ENCODE data around the gene HTT-AS.

The HTT-AS gene

GRCh38 chr4:3087115-3087797 is 12.9 kb upstream of the HTT-AS start:
- Histone ChIP-seq H3K27ac (no peak overlapping the region), H3K4me3 (ENCODE audit: low read depth, low read length) (no peak overlapping the region), H3K36me3 (replicated peaks) (no peaks in the 10 kb centered on the region), H3K27me3 (replicated peaks) (no peaks in the 10 kb centered on the region)
- in situ Hi-C loops (cut with HindIII; ENCODE audit: low pct_ligation_motif_present, low sequenced_read_pairs) = no loop called here
- DNase-seq = no peak
- no peak for TF ChIP-seq CTCF (IDR thresholded peaks at IDR 0.05; ENCODE audit: low read depth, low read length, missing control alignments)

DNA sequence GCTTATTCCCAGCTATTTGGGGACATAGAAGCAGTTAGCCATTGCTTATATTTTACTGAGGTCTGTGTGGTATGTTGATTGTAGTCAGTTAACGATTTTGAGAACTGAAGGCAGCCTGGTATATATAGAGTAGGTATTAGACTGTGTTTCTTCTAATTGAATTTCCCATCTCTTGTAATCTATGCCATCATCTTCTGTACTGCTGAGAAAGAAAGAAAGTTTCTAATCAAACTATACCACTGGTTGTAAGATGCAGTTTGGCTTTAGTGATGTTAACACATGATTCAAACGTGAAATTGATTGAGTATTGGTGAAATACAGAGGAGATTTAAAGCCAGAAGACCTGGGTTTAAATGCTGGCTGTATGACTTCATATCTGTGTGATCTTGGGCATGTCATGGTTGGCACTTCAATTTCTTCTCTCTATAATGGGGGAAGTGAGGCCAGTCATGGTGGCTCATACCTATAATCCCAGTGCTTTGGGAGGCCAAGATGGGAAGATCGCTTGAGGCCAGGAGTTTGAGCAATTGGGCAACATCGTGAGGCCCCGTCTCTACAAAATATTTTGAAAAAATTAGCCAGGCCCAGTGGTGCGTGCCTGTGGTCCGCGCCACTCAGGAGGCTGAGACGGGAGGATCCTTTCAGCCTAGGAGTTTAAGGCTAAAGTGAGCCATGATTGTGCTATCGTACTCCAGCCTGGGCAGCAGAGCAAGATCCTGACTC is 11.8 kb upstream of the HTT-AS start:
- Histone ChIP-seq H3K36me3 (replicated peaks) (no peaks in the 10 kb centered on the region), H3K4me3 (ENCODE audit: low read depth, low read length) (no peak overlapping the region), H3K27ac (no peak overlapping the region), H3K27me3 (replicated peaks) (no peaks in the 10 kb centered on the region)
- DNase-seq = no peak
- TF ChIP-seq CTCF (IDR thresholded peaks at IDR 0.05; ENCODE audit: low read depth, low read length, missing control alignments) = no peak
- in situ Hi-C loops (cut with HindIII; ENCODE audit: low pct_ligation_motif_present, low sequenced_read_pairs) = no loop called here

GRCh38 chr4:3083732-3084131 is 9.4 kb upstream of the HTT-AS start:
- H3K36me3 ChIP-seq (replicated peaks) = no peaks in the 10 kb centered on the region
- no peaks in the 10 kb centered on the region for H3K27me3 ChIP-seq (replicated peaks)
- H3K27ac ChIP-seq = no peak overlapping the region
- in situ Hi-C loops (cut with HindIII; ENCODE audit: low pct_ligation_motif_present, low sequenced_read_pairs) = no loop called here
- no peak for DNase-seq
- TF ChIP-seq CTCF (IDR thresholded peaks at IDR 0.05; ENCODE audit: low read depth, low read length, missing control alignments) = no peak
- H3K4me3 ChIP-seq (ENCODE audit: low read depth, low read length) = no peak overlapping the region

DNA sequence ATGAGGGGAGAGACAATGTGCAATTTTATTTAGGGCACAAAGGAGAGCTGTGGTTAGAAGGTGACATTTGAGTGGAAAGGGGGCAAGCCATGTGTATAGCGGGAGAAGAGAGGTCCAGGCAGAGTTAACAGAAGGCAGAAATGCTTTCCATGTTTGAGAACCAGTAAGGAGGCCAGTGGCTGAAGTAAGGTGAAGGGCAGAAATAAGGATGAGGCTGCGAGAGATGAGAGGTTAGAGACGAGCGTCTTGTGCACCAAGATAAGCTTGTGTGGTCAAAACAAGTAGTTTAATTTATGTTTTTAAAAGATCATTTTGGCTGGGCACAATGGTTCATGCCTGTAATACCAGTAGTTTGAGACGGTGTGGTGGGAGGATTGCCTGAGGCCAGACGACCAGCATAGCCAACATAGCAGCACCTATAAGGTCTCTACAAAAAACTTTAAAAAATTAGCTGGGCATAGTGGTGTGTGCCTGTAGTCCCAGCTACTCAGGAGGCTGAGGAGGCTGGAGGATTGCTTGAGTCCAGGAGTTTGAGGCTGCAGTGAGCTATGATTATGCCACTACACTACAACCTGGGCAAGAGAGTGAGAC is 8.7 kb upstream of the HTT-AS start:
- Histone ChIP-seq H3K4me3 (ENCODE audit: low read depth, low read length) (no peak overlapping the region), H3K27me3 (replicated peaks) (no peaks in the 10 kb centered on the region), H3K36me3 (replicated peaks) (no peaks in the 10 kb centered on the region), H3K27ac (no peak overlapping the region)
- in situ Hi-C loops (cut with HindIII; ENCODE audit: low pct_ligation_motif_present, low sequenced_read_pairs) = no loop called here
- DNase-seq = no peak
- TF ChIP-seq CTCF (IDR thresholded peaks at IDR 0.05; ENCODE audit: low read depth, low read length, missing control alignments) = no peak

DNA sequence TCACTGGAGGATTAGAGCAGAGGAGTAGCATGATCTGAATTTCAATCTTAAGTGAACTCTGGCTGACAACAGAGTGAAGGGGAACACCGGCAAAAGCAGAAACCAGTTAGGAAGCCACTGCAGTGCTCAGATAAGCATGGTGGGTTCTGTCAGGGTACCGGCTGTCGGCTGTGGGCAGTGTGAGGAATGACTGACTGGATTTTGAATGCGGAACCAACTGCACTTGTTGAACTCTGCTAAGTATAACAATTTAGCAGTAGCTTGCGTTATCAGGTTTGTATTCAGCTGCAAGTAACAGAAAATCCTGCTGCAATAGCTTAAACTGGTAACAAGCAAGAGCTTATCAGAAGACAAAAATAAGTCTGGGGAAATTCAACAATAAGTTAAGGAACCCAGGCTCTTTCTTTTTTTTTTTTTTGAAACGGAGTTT is 5.4 kb upstream of the HTT-AS start:
- in situ Hi-C loops (cut with HindIII; ENCODE audit: low pct_ligation_motif_present, low sequenced_read_pairs) = no loop called here
- H3K36me3 ChIP-seq (replicated peaks) = no peaks in the 10 kb centered on the region
- no peaks in the 10 kb centered on the region for H3K27me3 ChIP-seq (replicated peaks)
- no peak overlapping the region for H3K27ac ChIP-seq
- H3K4me3 ChIP-seq (ENCODE audit: low read depth, low read length) = no peak overlapping the region
- TF ChIP-seq CTCF (IDR thresholded peaks at IDR 0.05; ENCODE audit: low read depth, low read length, missing control alignments) = no peak
- DNase-seq = no peak

All from brain microvascular endothelial cell (primary cell).